Urothelium cell line (cell line): ENCODE data around the gene PITPNC1.
"Not testable (repeated sequence)": the region's sequence is repeated elsewhere in the genome, so short reads cannot be mapped to it uniquely, and the experiment has no call there.

ENCODE experiments used
- DNase-seq: peaks from one replicate; pipeline ENCODE4 v3.0.0; 2011; ENCODE audit warnings: low spot score, mixed read lengths
- FAIRE-seq: peaks from 2 replicates; lab custom pipeline; 2011; peaks lifted over from hg19 to GRCh38; lab: Jason Lieb, UNC

PITPNC1 gene

GRCh38 chr17:67427424-67427823 is 50.3 kb downstream of the PITPNC1 start:
- no peak for DNase-seq
- FAIRE-seq, result no peak

GRCh38 chr17:67430515-67430914 is 53.4 kb downstream of the PITPNC1 start:
- DNase-seq, FAIRE-seq: not testable (repeated sequence)

- DNase-seq (peak; percentile 60), FAIRE-seq (no peak)
These were observed 54.4 kb downstream of the PITPNC1 start for GRCh38 chr17:67431249-67432015.

- FAIRE-seq, result no peak
- DNase-seq, result no peak
These were observed 56.3 kb downstream of the PITPNC1 start for GRCh38 chr17:67433248-67433924.

GRCh38 chr17:67434061-67434525 is 57.0 kb downstream of the PITPNC1 start:
- no peak for FAIRE-seq
- DNase-seq, result no peak

- DNase-seq (no peak), FAIRE-seq (no peak)
These were observed 58.0 kb downstream of the PITPNC1 start for GRCh38 chr17:67435122-67435521.

GRCh38 chr17:67435786-67436185 is 58.7 kb downstream of the PITPNC1 start:
- FAIRE-seq (no peak), DNase-seq (no peak)

- no peak for DNase-seq
- no peak for FAIRE-seq
These were observed 59.2 kb downstream of the PITPNC1 start for GRCh38 chr17:67436233-67436632.

GRCh38 chr17:67438667-67439066 is 61.6 kb downstream of the PITPNC1 start:
- no peak for FAIRE-seq
- no peak for DNase-seq

GRCh38 chr17:67439269-67439668 is 62.2 kb downstream of the PITPNC1 start:
- DNase-seq, result no peak

GRCh38 chr17:67440277-67441051 is 63.4 kb downstream of the PITPNC1 start:
- DNase-seq, result no peak

More at GRCh38 chr17:67439269-67439668, 62.2 kb downstream of the PITPNC1 start:
- no peak for FAIRE-seq

GRCh38 chr17:67441052-67441895 is 64.2 kb downstream of the PITPNC1 start:
- DNase-seq (peak; percentile 58), FAIRE-seq (peak; percentile 86)

More at GRCh38 chr17:67440277-67441051, 63.4 kb downstream of the PITPNC1 start:
- no peak for FAIRE-seq

GRCh38 chr17:67441896-67442219 is 64.8 kb downstream of the PITPNC1 start:
- DNase-seq (no peak), FAIRE-seq (no peak)

GRCh38 chr17:67442787-67443624 is 65.9 kb downstream of the PITPNC1 start:
- DNase-seq (no peak), FAIRE-seq (no peak)

GRCh38 chr17:67443931-67444595 is 67.0 kb downstream of the PITPNC1 start:
- FAIRE-seq, result no peak
- DNase-seq, result no peak

- DNase-seq, result no peak
- FAIRE-seq, result no peak
These were observed 71.4 kb downstream of the PITPNC1 start for GRCh38 chr17:67448449-67448848.

- DNase-seq (no peak), FAIRE-seq (no peak)
These were observed 72.0 kb downstream of the PITPNC1 start for GRCh38 chr17:67449065-67449464.

- FAIRE-seq, result no peak
These were observed 73.0 kb downstream of the PITPNC1 start for GRCh38 chr17:67449845-67450755.

More at GRCh38 chr17:67449845-67450755, 73.0 kb downstream of the PITPNC1 start:
- DNase-seq, result no peak
